ENCODE measurements around the gene DCLRE1C. TPM values are rescaled to one million over a fixed set of nuclear protein-coding genes. Genes with fewer than 3 reads are reported as not detected.
"Not testable (repeated sequence)": the region's sequence is repeated elsewhere in the genome, so short reads cannot be mapped to it uniquely, and the experiment has no call there.

The DCLRE1C gene
- total and polyA plus RNA-seq, 9 of the 15 experiments (the other 6 are each of a cell fraction or from before 2014, with no cell fraction given), result 8.8 to 22.2 (median 13.9) TPM

- TF ChIP-seq REST (IDR thresholded peaks at IDR 0.05; ENCODE audit: borderline replicate concordance) (peak; percentile 16; the same call in 1 of the 2 replicates), FOSL1 (tag; conservative IDR thresholded peaks at IDR 0.05) (0 out of 2 replicates have a peak, but pooled peaks have one; percentile 15)
- not testable (repeated sequence) for TF ChIP-seq REST (CRISPR knock-in tag; IDR thresholded peaks at IDR 0.05; ENCODE audit: low read depth)
Observed at GRCh38 chr10:14991035-14991749, 37.3 kb upstream of the DCLRE1C start (continued).
